GM23338 (cell line): ENCODE results near the gene C16orf74. TPM values are rescaled to one million over a fixed set of nuclear protein-coding genes. Genes with fewer than 3 reads are reported as not detected.

Source experiments
- ATAC-seq: fragments of 200-7000 bp; cut with Tn5 transposase; 3 replicates; pipeline ENCODE4 v1.9.1; 2020
- DNase-seq: peaks from one replicate; pipeline ENCODE4 v3.0.0-alpha.2; 2015; ENCODE audit warnings: low spot score
- H2AFZ ChIP-seq: fragments of 200-600 bp; sonication (generic); 2 replicates; pipeline ENCODE4 v1.8.0; 2016; ENCODE audit warnings: antibody characterized with exemption, mild to moderate bottlenecking, moderate library complexity
- H3F3A ChIP-seq: fragments of 200-600 bp; sonication (generic); replicated peaks from 2 replicates; pipeline ENCODE4 v1.8.0; 2017; ENCODE audit warnings: antibody characterized with exemption, mixed run types, low read depth
- H3K27ac ChIP-seq: fragments of 200-600 bp; sonication (generic); 2 replicates; pipeline ENCODE4 v1.6.1; 2016; ENCODE audit warnings: low read depth
- H3K27me3 ChIP-seq: fragments of 200-600 bp; sonication (generic); 2 replicates; pipeline ENCODE4 v1.8.0; 2016; ENCODE audit warnings: mild to moderate bottlenecking, mixed run types, moderate library complexity; ENCODE audit not compliant: insufficient read depth
- H3K36me3 ChIP-seq: fragments of 200-600 bp; sonication (generic); 2 replicates; pipeline ENCODE4 v1.8.0; 2016; ENCODE audit warnings: mild to moderate bottlenecking; ENCODE audit not compliant: insufficient read depth
- H3K4me1 ChIP-seq: fragments of 200-600 bp; sonication (generic); 2 replicates; pipeline ENCODE4 v1.8.0; 2016; ENCODE audit warnings: mild to moderate bottlenecking, moderate library complexity; ENCODE audit not compliant: insufficient read depth
- H3K4me2 ChIP-seq: fragments of 200-600 bp; sonication (generic); 2 replicates; pipeline ENCODE4 v1.7.1; 2017; ENCODE audit warnings: mixed run types
- H3K4me3 ChIP-seq: fragments of 200-600 bp; sonication (generic); 2 replicates; pipeline ENCODE4 v1.6.1; 2016; ENCODE audit warnings: mixed run types
- H3K79me2 ChIP-seq: fragments of 200-600 bp; sonication (generic); replicated peaks from 2 replicates; pipeline ENCODE4 v1.8.0; 2017; ENCODE audit warnings: mild to moderate bottlenecking; ENCODE audit not compliant: insufficient read depth
- H3K9me2 ChIP-seq: fragments of 200-600 bp; sonication (generic); 2 replicates; pipeline ENCODE4 v1.8.0; 2017; ENCODE audit not compliant: insufficient read depth
- H4K20me1 ChIP-seq: fragments of 200-600 bp; sonication (generic); replicated peaks from 2 replicates; pipeline ENCODE4 v1.8.0; 2017; ENCODE audit warnings: mild to moderate bottlenecking; ENCODE audit not compliant: insufficient read depth
- H3K27ac Mint-ChIP-seq: 2 replicates; pipeline ENCODE4 v1.8.0; 2020; ENCODE audit warnings: inconsistent platforms, mild to moderate bottlenecking, moderate library complexity, mixed read lengths
- H3K27me3 Mint-ChIP-seq: 3 replicates; pipeline ENCODE4 v1.8.0; 2022; ENCODE audit warnings: low read depth, mild to moderate bottlenecking, moderate library complexity, mixed read lengths, inconsistent platforms; ENCODE audit not compliant: insufficient read depth, poor library complexity
- H3K36me3 Mint-ChIP-seq: 3 replicates; pipeline ENCODE4 v1.8.0; 2021; ENCODE audit warnings: low read depth, mild to moderate bottlenecking, inconsistent platforms, moderate library complexity, mixed read lengths
- H3K4me1 Mint-ChIP-seq: 3 replicates; pipeline ENCODE4 v1.8.0; 2020; ENCODE audit warnings: mild to moderate bottlenecking, inconsistent platforms, mixed read lengths
- H3K4me3 Mint-ChIP-seq: 3 replicates; pipeline ENCODE4 v1.8.0; 2021; ENCODE audit warnings: moderate library complexity, mild to moderate bottlenecking, inconsistent platforms, mixed read lengths
- H3K9me3 Mint-ChIP-seq: 3 replicates; pipeline ENCODE4 v1.8.0; 2020; ENCODE audit warnings: moderate library complexity, mild to moderate bottlenecking, inconsistent platforms, mixed read lengths
- CREB1 ChIP-seq: fragments of 250-450 bp; sonication (Bioruptor Pico); IDR thresholded peaks from 2 replicates; pipeline ENCODE4 v1.5.0; 2020; ENCODE audit warnings: low read depth, mild to moderate bottlenecking, moderate library complexity
- EZH2 ChIP-seq: fragments of 200-600 bp; sonication (generic); IDR thresholded peaks from one replicate; pipeline ENCODE4 v1.8.0; 2017; ENCODE audit warnings: antibody characterized with exemption, mild to moderate bottlenecking, low read depth; ENCODE audit not compliant: unreplicated experiment
- EZH2phosphoT487 ChIP-seq: fragments of 200-600 bp; sonication (generic); IDR thresholded peaks from one replicate; pipeline ENCODE4 v1.8.1; 2018; ENCODE audit warnings: antibody characterized with exemption; ENCODE audit not compliant: unreplicated experiment
- JUNB ChIP-seq: IDR thresholded peaks from one replicate; pipeline ENCODE4 v1.6.1; 2016; ENCODE audit warnings: antibody characterized with exemption; ENCODE audit not compliant: unreplicated experiment
- NANOG ChIP-seq: IDR thresholded peaks from 2 replicates; pipeline ENCODE4 v1.6.1; 2016; ENCODE audit warnings: antibody characterized with exemption, borderline replicate concordance
- POLR2AphosphoS5 ChIP-seq: IDR thresholded peaks from 2 replicates; pipeline ENCODE4 v1.6.1; 2016; ENCODE audit warnings: antibody characterized with exemption, low read depth
- REST ChIP-seq: IDR thresholded peaks from one replicate; pipeline ENCODE4 v1.6.1; 2018; ENCODE audit warnings: antibody characterized with exemption; ENCODE audit not compliant: unreplicated experiment
- STAT1 ChIP-seq: IDR thresholded peaks from one replicate; pipeline ENCODE4 v1.6.1; 2016; ENCODE audit warnings: antibody characterized with exemption; ENCODE audit not compliant: unreplicated experiment
- ZNF114 ChIP-seq: fragments of 250-450 bp; sonication (Bioruptor Pico); IDR thresholded peaks from 2 replicates; pipeline ENCODE4 v1.5.0; 2020; ENCODE audit warnings: mild to moderate bottlenecking, moderate library complexity
- ZNF331 ChIP-seq: fragments of 250-450 bp; sonication (Bioruptor Pico); IDR thresholded peaks from 2 replicates; pipeline ENCODE4 v1.5.0; 2020; ENCODE audit warnings: low read depth, mild to moderate bottlenecking, moderate library complexity
- polyA plus RNA-seq: library from polyadenylated mRNA; unstranded; fragments of >200 nt; fragmentation: Nextera tagmentation; extraction: Ambion mirVana; gene quantifications from 2 replicates; pipeline ENCODE4 v1.2.1, GENCODE V29; 2016
- total RNA-seq: library from RNA; depleted of rRNA; stranded (reverse); fragments of >200 nt; shearing (Covaris generic); gene quantifications from 2 replicates; pipeline ENCODE4 v1.2.3, GENCODE V29; 2014
- TF ChIP-seq, protein P1 (sequence below), 2 experiments: fragments of 200-600 bp in 1 of 2; sonication (generic) in 1 of 2; conservative IDR thresholded peaks; 2 replicates each; pipeline versions ENCODE4 v1.5.1 to v1.6.1; 2016 to 2017; ENCODE audit warnings: antibody characterized with exemption in 2 of 2, low read depth in 2 of 2, mild to moderate bottlenecking in 2 of 2, moderate library complexity in 1 of 2
- TF ChIP-seq, protein P2 (sequence below): IDR thresholded peaks from 2 replicates; pipeline ENCODE4 v1.6.1; 2016; ENCODE audit warnings: antibody characterized with exemption
- TF ChIP-seq, protein P3 (sequence below): fragments of 250-450 bp; sonication (Bioruptor Pico); IDR thresholded peaks from 2 replicates; pipeline ENCODE4 v1.5.0; 2020; ENCODE audit warnings: mild to moderate bottlenecking, moderate library complexity

Gene C16orf74
- total and polyA plus RNA-seq, 2 experiments from 2014 or later: 12.1 to 19.1 TPM

DNA sequence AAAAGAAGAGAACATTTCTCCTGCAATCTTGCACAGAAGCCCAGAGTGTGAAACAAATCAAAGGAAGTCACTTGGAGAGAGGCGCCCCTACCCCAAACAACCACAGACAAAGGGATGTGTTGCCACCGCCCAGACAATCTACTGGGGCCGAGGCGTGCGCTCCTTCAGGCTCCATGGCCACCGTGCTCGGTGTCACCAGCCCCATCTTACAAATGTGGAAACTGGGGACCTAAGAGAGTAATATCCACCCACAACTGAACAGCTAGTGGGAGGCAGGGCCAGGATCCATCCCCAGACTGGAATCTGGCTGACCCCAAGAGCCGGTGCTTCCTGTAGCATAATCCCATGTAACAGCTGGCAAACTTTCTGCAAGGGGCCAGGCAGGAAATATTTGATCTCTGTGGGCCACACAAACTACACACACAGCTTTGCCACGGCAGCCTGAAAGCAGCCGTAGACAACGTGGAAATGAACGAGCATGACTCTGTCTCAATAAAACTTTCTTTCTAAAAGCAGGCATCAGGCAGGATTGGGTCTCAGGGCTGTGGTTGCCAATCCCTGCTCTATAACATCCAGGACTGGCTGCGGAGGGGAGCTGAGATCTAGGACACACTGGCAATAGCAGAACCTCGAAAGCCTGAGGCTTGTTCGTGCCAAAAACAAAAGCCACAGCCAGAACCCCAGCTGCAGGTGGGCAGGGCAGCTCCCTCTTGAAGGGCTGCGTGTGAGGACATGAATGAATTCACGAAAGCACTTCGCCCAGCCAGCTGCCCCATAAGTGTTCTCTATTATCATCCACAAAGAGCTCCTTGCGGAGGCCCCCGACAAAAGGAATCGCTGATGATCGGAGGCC lies 35.5 kb downstream of the C16orf74 start:
- Histone ChIP-seq H3K79me2 (no peaks in the 10 kb centered on the region), H3K9me2 (no peaks in the 10 kb centered on the region), H3K27me3 (no peaks in the 10 kb centered on the region), H3K4me1 (peaks cover 3% of the 10 kb centered on the region; the same call in 1 of the 2 replicates), H3K36me3 (no peaks in the 10 kb centered on the region), H3K4me3 (peak overlapping the region; percentile 46), H2AFZ (no peak overlapping the region), H3K4me2 (peak overlapping the region; percentile 74), H4K20me1 (0 out of 2 replicates have a peak, but pooled peaks cover 4% of the 10 kb centered on the region), H3K27ac (no peak overlapping the region), H3F3A (peaks cover 5% of the 10 kb centered on the region)
- ATAC-seq: peak; percentile 32
- no peak overlapping the region for H3K27ac Mint-ChIP-seq
- DNase-seq: peak; percentile 49
- peak overlapping the region; percentile 55 for H3K4me3 Mint-ChIP-seq
- peaks cover 20% of the 10 kb centered on the region for H3K4me1 Mint-ChIP-seq
- H3K9me3 Mint-ChIP-seq: peaks cover 8% of the 10 kb centered on the region; the same call in 2 of the 3 replicates
- H3K36me3 Mint-ChIP-seq: peaks cover 14% of the 10 kb centered on the region
- no peak for TF ChIP-seq STAT1
- TF ChIP-seq, protein P1, sequence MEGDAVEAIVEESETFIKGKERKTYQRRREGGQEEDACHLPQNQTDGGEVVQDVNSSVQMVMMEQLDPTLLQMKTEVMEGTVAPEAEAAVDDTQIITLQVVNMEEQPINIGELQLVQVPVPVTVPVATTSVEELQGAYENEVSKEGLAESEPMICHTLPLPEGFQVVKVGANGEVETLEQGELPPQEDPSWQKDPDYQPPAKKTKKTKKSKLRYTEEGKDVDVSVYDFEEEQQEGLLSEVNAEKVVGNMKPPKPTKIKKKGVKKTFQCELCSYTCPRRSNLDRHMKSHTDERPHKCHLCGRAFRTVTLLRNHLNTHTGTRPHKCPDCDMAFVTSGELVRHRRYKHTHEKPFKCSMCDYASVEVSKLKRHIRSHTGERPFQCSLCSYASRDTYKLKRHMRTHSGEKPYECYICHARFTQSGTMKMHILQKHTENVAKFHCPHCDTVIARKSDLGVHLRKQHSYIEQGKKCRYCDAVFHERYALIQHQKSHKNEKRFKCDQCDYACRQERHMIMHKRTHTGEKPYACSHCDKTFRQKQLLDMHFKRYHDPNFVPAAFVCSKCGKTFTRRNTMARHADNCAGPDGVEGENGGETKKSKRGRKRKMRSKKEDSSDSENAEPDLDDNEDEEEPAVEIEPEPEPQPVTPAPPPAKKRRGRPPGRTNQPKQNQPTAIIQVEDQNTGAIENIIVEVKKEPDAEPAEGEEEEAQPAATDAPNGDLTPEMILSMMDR (conservative IDR thresholded peaks at IDR 0.05; ENCODE audit: low read depth in 2 of 2): no peak
- TF ChIP-seq NANOG: no peak
- TF ChIP-seq EZH2: no peak
- TF ChIP-seq EZH2phosphoT487: no peak
- TF ChIP-seq, protein P2, sequence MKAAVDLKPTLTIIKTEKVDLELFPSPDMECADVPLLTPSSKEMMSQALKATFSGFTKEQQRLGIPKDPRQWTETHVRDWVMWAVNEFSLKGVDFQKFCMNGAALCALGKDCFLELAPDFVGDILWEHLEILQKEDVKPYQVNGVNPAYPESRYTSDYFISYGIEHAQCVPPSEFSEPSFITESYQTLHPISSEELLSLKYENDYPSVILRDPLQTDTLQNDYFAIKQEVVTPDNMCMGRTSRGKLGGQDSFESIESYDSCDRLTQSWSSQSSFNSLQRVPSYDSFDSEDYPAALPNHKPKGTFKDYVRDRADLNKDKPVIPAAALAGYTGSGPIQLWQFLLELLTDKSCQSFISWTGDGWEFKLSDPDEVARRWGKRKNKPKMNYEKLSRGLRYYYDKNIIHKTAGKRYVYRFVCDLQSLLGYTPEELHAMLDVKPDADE: no peak
- TF ChIP-seq REST: no peak
- TF ChIP-seq ZNF331 (CRISPR knock-in tag): no peak
- no peak for TF ChIP-seq ZNF114
- TF ChIP-seq POLR2AphosphoS5: no peak
- TF ChIP-seq, protein P3, sequence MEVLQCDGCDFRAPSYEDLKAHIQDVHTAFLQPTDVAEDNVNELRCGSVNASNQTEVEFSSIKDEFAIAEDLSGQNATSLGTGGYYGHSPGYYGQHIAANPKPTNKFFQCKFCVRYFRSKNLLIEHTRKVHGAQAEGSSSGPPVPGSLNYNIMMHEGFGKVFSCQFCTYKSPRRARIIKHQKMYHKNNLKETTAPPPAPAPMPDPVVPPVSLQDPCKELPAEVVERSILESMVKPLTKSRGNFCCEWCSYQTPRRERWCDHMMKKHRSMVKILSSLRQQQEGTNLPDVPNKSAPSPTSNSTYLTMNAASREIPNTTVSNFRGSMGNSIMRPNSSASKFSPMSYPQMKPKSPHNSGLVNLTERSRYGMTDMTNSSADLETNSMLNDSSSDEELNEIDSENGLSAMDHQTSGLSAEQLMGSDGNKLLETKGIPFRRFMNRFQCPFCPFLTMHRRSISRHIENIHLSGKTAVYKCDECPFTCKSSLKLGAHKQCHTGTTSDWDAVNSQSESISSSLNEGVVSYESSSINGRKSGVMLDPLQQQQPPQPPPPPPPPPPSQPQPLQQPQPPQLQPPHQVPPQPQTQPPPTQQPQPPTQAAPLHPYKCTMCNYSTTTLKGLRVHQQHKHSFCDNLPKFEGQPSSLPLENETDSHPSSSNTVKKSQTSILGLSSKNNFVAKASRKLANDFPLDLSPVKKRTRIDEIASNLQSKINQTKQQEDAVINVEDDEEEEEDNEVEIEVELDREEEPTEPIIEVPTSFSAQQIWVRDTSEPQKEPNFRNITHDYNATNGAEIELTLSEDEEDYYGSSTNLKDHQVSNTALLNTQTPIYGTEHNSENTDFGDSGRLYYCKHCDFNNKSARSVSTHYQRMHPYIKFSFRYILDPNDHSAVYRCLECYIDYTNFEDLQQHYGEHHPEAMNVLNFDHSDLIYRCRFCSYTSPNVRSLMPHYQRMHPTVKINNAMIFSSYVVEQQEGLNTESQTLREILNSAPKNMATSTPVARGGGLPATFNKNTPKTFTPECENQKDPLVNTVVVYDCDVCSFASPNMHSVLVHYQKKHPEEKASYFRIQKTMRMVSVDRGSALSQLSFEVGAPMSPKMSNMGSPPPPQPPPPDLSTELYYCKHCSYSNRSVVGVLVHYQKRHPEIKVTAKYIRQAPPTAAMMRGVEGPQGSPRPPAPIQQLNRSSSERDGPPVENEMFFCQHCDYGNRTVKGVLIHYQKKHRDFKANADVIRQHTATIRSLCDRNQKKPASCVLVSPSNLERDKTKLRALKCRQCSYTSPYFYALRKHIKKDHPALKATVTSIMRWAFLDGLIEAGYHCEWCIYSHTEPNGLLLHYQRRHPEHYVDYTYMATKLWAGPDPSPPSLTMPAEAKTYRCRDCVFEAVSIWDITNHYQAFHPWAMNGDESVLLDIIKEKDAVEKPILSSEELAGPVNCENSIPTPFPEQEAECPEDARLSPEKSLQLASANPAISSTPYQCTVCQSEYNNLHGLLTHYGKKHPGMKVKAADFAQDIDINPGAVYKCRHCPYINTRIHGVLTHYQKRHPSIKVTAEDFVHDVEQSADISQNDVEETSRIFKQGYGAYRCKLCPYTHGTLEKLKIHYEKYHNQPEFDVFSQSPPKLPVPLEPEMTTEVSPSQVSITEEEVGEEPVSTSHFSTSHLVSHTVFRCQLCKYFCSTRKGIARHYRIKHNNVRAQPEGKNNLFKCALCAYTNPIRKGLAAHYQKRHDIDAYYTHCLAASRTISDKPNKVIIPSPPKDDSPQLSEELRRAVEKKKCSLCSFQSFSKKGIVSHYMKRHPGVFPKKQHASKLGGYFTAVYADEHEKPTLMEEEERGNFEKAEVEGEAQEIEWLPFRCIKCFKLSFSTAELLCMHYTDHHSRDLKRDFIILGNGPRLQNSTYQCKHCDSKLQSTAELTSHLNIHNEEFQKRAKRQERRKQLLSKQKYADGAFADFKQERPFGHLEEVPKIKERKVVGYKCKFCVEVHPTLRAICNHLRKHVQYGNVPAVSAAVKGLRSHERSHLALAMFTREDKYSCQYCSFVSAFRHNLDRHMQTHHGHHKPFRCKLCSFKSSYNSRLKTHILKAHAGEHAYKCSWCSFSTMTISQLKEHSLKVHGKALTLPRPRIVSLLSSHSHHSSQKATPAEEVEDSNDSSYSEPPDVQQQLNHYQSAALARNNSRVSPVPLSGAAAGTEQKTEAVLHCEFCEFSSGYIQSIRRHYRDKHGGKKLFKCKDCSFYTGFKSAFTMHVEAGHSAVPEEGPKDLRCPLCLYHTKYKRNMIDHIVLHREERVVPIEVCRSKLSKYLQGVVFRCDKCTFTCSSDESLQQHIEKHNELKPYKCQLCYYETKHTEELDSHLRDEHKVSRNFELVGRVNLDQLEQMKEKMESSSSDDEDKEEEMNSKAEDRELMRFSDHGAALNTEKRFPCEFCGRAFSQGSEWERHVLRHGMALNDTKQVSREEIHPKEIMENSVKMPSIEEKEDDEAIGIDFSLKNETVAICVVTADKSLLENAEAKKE: no peak
- TF ChIP-seq JUNB: no peak
- no peak for TF ChIP-seq CREB1 (CRISPR knock-in tag)
- peaks cover 17% of the 10 kb centered on the region for H3K27me3 Mint-ChIP-seq
